Measurements from ENCODE around the gene ZBTB7C. TPM values are rescaled to one million over a fixed set of nuclear protein-coding genes. Genes with fewer than 3 reads are reported as not detected.

ZBTB7C gene
- total RNA-seq, 2 experiments from 2014 or later: not detected

DNA sequence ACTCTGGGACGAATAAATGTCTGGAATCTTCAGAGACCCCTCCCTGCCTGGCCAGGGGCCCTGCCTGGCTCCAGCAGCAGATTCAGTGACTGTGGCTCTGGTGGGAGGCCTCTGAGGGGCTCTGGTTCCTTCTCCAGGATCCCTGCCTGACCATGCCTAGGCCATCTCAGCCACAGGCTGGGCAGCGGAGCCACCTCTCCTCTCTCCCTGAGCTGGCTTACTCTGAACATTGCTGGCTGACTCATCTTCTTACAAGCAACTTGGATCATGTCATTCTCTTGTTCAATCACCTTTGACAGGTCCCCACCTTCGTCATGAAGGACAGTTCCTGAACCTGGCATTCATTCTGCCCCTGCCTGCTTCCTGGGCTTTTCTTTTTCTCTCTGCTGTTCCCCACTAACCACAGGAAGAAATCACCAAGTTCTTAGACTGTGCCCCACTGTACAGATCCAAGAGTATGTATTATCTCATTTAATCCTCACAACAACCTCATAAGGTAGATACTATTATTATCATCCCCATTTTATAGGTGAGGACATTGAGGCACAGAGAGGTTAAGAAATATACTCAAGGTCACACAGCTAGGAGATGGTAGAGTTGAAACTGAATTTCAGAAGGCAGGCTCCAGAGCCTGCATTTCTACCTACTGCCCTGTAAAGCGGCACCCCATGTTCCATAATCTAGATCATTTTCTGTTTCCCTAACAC, 323.2 kb downstream of the ZBTB7C start:
- no peak overlapping the region for H2AFZ ChIP-seq (ENCODE audit: low read length)
- BruUV-seq (replicated peaks): no TSS peak
- no peaks in the 10 kb centered on the region for H3K9me3 ChIP-seq (ENCODE audit: low read length)
- ChIA-PET POLR2A (no interaction called here), CTCF (ENCODE audit: unreplicated experiment) (no interaction called here)
- H3K4me2 ChIP-seq (ENCODE audit: low read length): no peak overlapping the region
- H3K79me2 ChIP-seq (ENCODE audit: insufficient read depth, low read depth, low read length): no peaks in the 10 kb centered on the region
- H3K9me2 ChIP-seq (ENCODE audit: insufficient read depth, low read length): no peaks in the 10 kb centered on the region
- H4K20me1 ChIP-seq (ENCODE audit: insufficient read depth, low read length): no peaks in the 10 kb centered on the region
- intact Hi-C loops (cut with micrococcal nuclease; ENCODE audit: unreplicated experiment): no loop called here
- H3K4me1 ChIP-seq (ENCODE audit: insufficient read depth, low read length, poor library complexity, severe bottlenecking): no peaks in the 10 kb centered on the region
- no peak overlapping the region for H3K4me3 ChIP-seq (ENCODE audit: low read depth, low read length, poor library complexity, severe bottlenecking)
- H3K27ac ChIP-seq (ENCODE audit: low read depth, low read length, poor library complexity, severe bottlenecking): no peak overlapping the region
- DNase-seq (ENCODE audit: low spot score): no peak
- TF ChIP-seq, protein P1, sequence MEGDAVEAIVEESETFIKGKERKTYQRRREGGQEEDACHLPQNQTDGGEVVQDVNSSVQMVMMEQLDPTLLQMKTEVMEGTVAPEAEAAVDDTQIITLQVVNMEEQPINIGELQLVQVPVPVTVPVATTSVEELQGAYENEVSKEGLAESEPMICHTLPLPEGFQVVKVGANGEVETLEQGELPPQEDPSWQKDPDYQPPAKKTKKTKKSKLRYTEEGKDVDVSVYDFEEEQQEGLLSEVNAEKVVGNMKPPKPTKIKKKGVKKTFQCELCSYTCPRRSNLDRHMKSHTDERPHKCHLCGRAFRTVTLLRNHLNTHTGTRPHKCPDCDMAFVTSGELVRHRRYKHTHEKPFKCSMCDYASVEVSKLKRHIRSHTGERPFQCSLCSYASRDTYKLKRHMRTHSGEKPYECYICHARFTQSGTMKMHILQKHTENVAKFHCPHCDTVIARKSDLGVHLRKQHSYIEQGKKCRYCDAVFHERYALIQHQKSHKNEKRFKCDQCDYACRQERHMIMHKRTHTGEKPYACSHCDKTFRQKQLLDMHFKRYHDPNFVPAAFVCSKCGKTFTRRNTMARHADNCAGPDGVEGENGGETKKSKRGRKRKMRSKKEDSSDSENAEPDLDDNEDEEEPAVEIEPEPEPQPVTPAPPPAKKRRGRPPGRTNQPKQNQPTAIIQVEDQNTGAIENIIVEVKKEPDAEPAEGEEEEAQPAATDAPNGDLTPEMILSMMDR (conservative IDR thresholded peaks at IDR 0.05; ENCODE audit: low read length): no peak
- TF ChIP-seq EZH2phosphoT487 (IDR thresholded peaks at IDR 0.05; ENCODE audit: borderline replicate concordance, low read depth, low read length): no peak
- H3K36me3 ChIP-seq (ENCODE audit: insufficient read depth, low read length): no peaks in the 10 kb centered on the region

GRCh38 chr18:48084858-48085257, 324.3 kb downstream of the ZBTB7C start:
- H4K20me1 ChIP-seq (ENCODE audit: insufficient read depth, low read length): no peaks in the 10 kb centered on the region
- no peaks in the 10 kb centered on the region for H3K9me3 ChIP-seq (ENCODE audit: low read length)
- no peaks in the 10 kb centered on the region for H3K36me3 ChIP-seq (ENCODE audit: insufficient read depth, low read length)
- H3K27ac ChIP-seq (ENCODE audit: low read depth, low read length, poor library complexity, severe bottlenecking): no peak overlapping the region
- no peak overlapping the region for H3K4me2 ChIP-seq (ENCODE audit: low read length)
- POLR2A ChIA-PET: no interaction called here
- intact Hi-C loops (cut with micrococcal nuclease; ENCODE audit: unreplicated experiment): no loop called here
- H3K9me2 ChIP-seq (ENCODE audit: insufficient read depth, low read length): no peaks in the 10 kb centered on the region
- TF ChIP-seq, protein P1 (conservative IDR thresholded peaks at IDR 0.05; ENCODE audit: low read length): no peak
- no peak for TF ChIP-seq EZH2phosphoT487 (IDR thresholded peaks at IDR 0.05; ENCODE audit: borderline replicate concordance, low read depth, low read length)
- H3K4me1 ChIP-seq (ENCODE audit: insufficient read depth, low read length, poor library complexity, severe bottlenecking): no peaks in the 10 kb centered on the region
- no peaks in the 10 kb centered on the region for H3K79me2 ChIP-seq (ENCODE audit: insufficient read depth, low read depth, low read length)
- CTCF ChIA-PET (ENCODE audit: unreplicated experiment): no interaction called here
- BruUV-seq (replicated peaks): no TSS peak
- H2AFZ ChIP-seq (ENCODE audit: low read length): no peak overlapping the region
- H3K4me3 ChIP-seq (ENCODE audit: low read depth, low read length, poor library complexity, severe bottlenecking): no peak overlapping the region
- no peak for DNase-seq (ENCODE audit: low spot score)

DNA sequence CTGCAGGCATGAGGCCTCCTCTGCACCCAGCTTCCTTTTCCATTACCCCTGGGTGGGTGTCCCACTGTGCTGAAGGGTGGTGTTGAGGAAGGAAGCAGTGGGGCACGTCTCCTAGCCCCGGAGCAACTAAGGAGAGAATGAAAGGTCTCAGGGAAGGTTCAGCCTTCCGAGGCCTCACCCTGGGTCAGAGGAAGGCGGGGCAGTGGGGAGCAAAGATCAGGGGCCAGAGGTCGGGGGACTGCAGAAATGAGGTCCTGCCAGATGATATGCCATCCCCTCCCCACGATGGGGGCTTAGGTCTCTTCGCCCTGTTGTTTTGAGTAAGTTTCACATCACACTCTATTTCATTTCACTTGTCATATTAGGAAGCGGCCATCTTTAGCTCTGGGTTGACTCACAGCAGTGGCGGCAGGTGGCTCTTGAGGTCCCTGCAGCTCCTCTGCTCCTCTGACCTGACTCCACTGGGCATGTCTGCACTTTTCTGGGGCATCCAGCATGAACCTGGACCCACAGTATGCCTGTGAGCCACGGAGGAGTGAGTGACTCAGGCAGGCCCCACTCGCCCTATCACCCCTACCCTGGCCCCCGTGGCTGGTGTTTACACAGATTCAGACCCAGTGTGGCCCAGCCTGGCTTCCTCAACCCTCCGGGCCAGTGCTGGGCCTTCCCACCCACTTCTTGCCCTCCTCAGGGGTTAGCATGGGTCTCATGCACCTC, 325.0 kb downstream of the ZBTB7C start:
- no peaks in the 10 kb centered on the region for H3K9me3 ChIP-seq (ENCODE audit: low read length)
- no peaks in the 10 kb centered on the region for H3K79me2 ChIP-seq (ENCODE audit: insufficient read depth, low read depth, low read length)
- POLR2A ChIA-PET: no interaction called here
- DNase-seq (ENCODE audit: low spot score): no peak
- no peaks in the 10 kb centered on the region for H3K9me2 ChIP-seq (ENCODE audit: insufficient read depth, low read length)
- CTCF ChIA-PET (ENCODE audit: unreplicated experiment): no interaction called here
- intact Hi-C loops (cut with micrococcal nuclease; ENCODE audit: unreplicated experiment): no loop called here
- H3K4me3 ChIP-seq (ENCODE audit: low read depth, low read length, poor library complexity, severe bottlenecking): no peak overlapping the region
- H3K4me1 ChIP-seq (ENCODE audit: insufficient read depth, low read length, poor library complexity, severe bottlenecking): no peaks in the 10 kb centered on the region
- no peak overlapping the region for H2AFZ ChIP-seq (ENCODE audit: low read length)
- H4K20me1 ChIP-seq (ENCODE audit: insufficient read depth, low read length): no peaks in the 10 kb centered on the region
- no peak overlapping the region for H3K4me2 ChIP-seq (ENCODE audit: low read length)
- H3K36me3 ChIP-seq (ENCODE audit: insufficient read depth, low read length): no peaks in the 10 kb centered on the region
- H3K27ac ChIP-seq (ENCODE audit: low read depth, low read length, poor library complexity, severe bottlenecking): no peak overlapping the region
- TF ChIP-seq EZH2phosphoT487 (IDR thresholded peaks at IDR 0.05; ENCODE audit: borderline replicate concordance, low read depth, low read length): no peak
- TF ChIP-seq, protein P1 (conservative IDR thresholded peaks at IDR 0.05; ENCODE audit: low read length): no peak
- BruUV-seq (replicated peaks): no TSS peak

Data from OCI-LY7 (cell line).